Breast epithelium (tissue), 3 donors: ENCODE measurements around the gene ARID3A.

ENCODE experiments used
- CTCF ChIP-seq, 3 donors: fragments of 450-650 bp; IDR thresholded peaks; one replicate each; pipeline ENCODE4 v1.5.1; 2016 to 2017; ENCODE audit warnings: antibody characterized with exemption in 3 of 3, mild to moderate bottlenecking in 3 of 3, moderate library complexity in 3 of 3
- POLR2AphosphoS5 ChIP-seq, 3 donors: sonication (generic); formaldehyde crosslinking; IDR thresholded peaks; one replicate each; pipeline ENCODE4 v1.6.1; 2017; ENCODE audit warnings: antibody characterized with exemption in 3 of 3

GRCh38 chr19:977058-977464, 51.2 kb downstream of the ARID3A start:
- TF ChIP-seq CTCF (IDR thresholded peaks at IDR 0.05) (no peak), POLR2AphosphoS5 (IDR thresholded peaks at IDR 0.05) (no peak)
